ENCODE measurements around the gene HCFC1R1.

HCFC1R1 gene

DNA sequence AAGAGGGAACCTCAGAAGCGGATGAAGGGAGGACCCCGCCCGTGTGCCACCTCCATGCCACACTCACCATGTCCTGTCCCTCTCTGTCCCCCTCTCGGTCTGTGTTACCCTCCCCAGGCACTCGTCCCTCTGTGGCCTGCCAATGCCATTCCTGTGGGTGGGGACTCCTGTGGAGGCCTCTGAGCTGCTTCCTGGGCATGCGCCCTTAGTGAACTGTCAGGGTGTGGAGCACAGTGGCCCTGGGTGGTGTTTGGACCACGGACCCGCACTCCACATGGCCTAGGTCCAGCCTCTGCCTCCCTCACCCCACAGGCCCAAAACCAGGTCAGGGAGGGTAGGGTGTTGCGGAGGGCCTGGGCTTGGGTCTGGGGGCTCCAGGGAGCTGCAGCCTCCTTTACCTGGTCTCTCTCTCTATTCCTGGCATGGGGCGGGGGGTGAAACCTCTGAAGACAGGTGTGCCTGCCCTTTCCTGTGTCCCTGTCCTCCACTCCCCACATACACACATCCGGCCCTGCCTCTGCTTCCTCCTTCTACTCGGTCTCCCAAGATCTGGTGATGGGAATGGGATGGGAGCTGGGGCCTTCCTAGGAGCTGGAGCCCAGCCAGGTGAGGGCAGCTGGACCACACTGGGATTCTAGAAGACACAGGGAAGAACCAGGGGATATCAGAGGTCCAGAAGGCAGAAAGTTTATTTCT, 32.0 kb downstream of the HCFC1R1 start:
- no peak for DNase-seq

GRCh38 chr16:2990891-2991290, 32.9 kb downstream of the HCFC1R1 start:
- no peak for DNase-seq

- DNase-seq: no peak
These were observed 35.1 kb downstream of the HCFC1R1 start for GRCh38 chr16:2988590-2989099.

GRCh38 chr16:2987833-2988232, 35.9 kb downstream of the HCFC1R1 start:
- peak; percentile 59 for DNase-seq

- DNase-seq: no peak
These were observed 36.5 kb downstream of the HCFC1R1 start for GRCh38 chr16:2987286-2987685.

DNA sequence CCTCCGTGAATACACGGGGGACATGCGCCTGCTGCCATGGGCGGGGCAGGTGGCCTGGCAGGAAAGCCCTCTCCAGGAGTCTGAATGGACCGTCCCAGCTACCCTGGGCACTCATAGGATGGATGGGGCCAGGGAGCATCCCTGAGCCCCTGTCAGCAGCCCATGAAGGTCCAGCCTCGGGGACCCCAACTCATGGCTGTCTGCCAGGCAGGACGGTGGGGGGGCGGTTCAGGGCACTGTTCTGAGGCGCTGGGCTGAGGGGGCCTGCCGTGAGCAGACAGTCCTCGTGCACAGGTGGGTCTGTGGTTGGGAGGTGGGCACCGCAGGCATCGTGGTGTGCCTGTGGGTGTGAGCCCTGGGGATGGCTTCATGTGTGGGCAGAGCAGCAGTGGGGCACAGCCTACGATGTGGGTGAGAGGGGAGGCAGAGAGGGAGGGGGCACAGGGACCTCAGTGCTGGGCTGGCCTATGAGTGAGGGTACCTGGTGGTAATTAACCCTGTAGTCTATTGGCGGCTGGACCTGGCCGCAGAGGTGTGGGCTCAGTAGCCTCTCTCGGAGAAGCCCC, 37.0 kb downstream of the HCFC1R1 start:
- DNase-seq: no peak

DNA sequence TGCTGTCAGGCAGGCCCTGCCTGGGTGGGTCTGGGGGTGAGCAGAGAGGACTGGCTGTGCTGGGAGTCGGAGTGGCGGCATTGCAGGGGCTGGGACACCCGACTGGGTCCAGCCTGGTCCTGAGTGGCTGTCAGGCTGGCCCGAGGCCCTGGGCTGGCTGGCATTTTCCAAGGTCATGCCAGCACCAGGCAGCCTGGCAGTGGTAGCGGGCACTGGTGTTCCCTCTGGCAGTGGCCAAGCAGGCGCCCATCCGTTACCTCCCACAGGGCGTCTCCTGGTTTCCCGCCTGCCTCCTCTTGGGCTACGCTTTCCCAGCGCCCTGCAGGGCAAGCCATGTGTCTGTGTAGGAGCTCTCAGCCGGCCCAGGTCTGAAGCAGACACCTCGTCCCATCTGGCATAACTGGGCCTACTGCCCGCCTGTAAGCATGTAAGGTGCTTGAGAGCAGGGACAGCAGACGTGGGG, 37.8 kb downstream of the HCFC1R1 start:
- peak; percentile 67 for DNase-seq

- DNase-seq: no peak
These were observed 38.3 kb downstream of the HCFC1R1 start for GRCh38 chr16:2985462-2985861.

- peak; percentile 54 for DNase-seq
These were observed 40.0 kb downstream of the HCFC1R1 start for GRCh38 chr16:2983706-2984136.

- no peak for DNase-seq
These were observed 41.3 kb downstream of the HCFC1R1 start for GRCh38 chr16:2982402-2982801.

DNA sequence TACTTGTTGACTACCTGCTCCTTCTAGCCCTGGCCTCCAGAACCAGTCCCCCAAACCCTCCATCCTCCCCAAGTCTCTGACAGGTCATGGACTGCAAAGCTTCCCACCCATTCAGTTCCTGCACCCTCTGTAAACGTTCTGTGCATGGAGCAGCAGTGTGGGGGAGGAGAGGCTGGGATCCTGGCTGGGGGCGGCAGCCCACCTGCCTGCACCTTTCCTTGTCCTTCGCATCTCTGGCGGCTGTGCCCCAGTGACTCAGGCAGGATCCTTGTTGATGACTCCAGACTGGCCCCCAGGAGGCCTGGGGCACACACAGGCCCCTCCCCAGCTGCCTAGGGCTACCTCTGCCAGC, 41.9 kb downstream of the HCFC1R1 start:
- no peak for DNase-seq

- DNase-seq: no peak
These were observed 42.4 kb downstream of the HCFC1R1 start for GRCh38 chr16:2981177-2981898.

- DNase-seq: peak; percentile 43
These were observed 43.2 kb downstream of the HCFC1R1 start, which contains the start of gene PKMYT1 for GRCh38 chr16:2980227-2981176. TSS of gene PKMYT1 (minus strand) at chr16:2980446. CDS start at chr16:2979657, 789 bp downstream.

GRCh38 chr16:2979669-2980226, 44.0 kb downstream of the HCFC1R1 start:
- DNase-seq: no peak

GRCh38 chr16:2977440-2977839, 46.3 kb downstream of the HCFC1R1 start:
- no peak for DNase-seq

DNA sequence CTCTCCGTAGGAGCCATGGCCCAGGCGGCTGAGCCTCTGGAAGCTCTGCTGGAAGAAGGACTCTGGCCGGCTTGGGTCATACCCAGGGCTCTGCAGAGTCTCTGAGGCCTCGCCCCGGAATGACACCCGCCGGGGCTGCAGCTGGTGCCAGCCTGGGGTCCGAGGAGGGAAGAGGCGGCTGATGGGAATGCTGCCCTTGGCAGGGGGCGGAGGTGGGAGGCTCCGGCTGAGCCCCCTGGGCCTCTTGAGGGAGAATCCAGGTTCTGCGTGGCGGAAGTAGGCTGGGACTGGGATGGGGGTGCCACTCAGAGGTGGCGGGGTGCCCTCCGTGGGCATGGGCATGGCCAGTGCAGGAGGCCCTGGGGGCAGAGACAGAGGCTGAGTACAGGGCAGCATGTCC, 47.1 kb downstream of the HCFC1R1 start:
- DNase-seq: no peak

GRCh38 chr16:2976201-2976600, 47.5 kb downstream of the HCFC1R1 start:
- no peak for DNase-seq

DNA sequence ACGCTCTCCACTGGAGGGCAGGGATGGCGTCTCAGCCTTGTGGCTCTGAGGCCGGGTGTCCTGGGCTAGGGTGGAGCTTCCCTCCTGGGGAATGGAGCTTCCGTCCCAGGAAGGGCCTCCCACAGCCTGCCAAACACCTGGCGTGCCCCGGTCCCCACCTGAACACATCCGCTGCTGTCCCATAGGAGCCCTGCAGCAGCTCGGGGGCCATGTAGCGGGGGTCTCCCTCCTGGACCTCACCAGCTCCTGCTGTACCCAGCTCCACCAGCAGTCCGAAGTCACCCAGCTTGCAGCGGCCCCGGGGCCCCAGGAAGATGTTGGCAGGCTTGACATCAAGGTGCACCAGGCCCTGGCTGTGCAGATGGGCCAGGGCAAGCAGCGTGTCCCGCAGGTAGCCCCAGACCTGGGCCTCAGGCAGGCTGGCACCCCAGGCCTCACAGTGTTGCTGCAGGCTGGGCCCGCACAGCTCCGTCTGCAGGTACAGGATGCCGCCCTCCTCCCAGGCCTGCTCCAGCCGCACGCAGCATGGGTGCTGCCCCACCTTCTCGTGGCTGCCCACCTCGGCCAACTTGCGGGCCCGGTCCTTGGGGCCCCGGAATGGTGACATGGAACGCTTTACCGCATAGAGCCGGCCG, 48.5 kb downstream of the HCFC1R1 start:
- DNase-seq: no peak

GRCh38 chr16:2974319-2975056, 49.3 kb downstream of the HCFC1R1 start:
- no peak for DNase-seq

- no peak for DNase-seq
These were observed 50.0 kb downstream of the HCFC1R1 start for GRCh38 chr16:2973605-2974318.

Measured in NCI-H1694 treated with DMSO at 0.1 percent for 48 hours (cell line).